ENCODE data around the gene DUOX2. TPM values are rescaled to one million over a fixed set of nuclear protein-coding genes. Genes with fewer than 3 reads are reported as not detected.

The DUOX2 gene
- total and polyA plus RNA-seq, 7 experiments from 2014 or later = 0.49 TPM; not detected in 6

- ChIA-PET CTCF (interaction anchor here (1.0 kb wide), 1 partner anchor 33 kb away, joined by 5 read pairs; no protein-coding TSS in a partner anchor), POLR2A (no interaction called here)
- H3K9me3 Mint-ChIP-seq = no peaks in the 10 kb centered on the region
- ATAC-seq (no peak), DNase-seq (no peak)
- no peak overlapping the region for H3K4me3 Mint-ChIP-seq
- H3K9me3 ChIP-seq (ENCODE audit: control insufficient read depth in 2 of 3, low read length in 3 of 3) = no peaks in the 10 kb centered on the region
- no peak overlapping the region for H3K27ac Mint-ChIP-seq
- peaks cover 0 to 20% (median 4%) of the 10 kb centered on the region in 5 donors for H3K36me3 Mint-ChIP-seq
- no peaks in the 10 kb centered on the region for H3K27me3 Mint-ChIP-seq
- no peaks in the 10 kb centered on the region for H3K36me3 ChIP-seq (ENCODE audit: control insufficient read depth in 2 of 3, insufficient read depth in 3 of 3, low read length in 3 of 3)
- H3K27me3 ChIP-seq (ENCODE audit: control insufficient read depth in 2 of 2, insufficient read depth in 2 of 2, low read length in 2 of 2) = no peaks in the 10 kb centered on the region
- no peak overlapping the region for H3K27ac ChIP-seq (ENCODE audit: low read depth, low read length)
- no peaks in the 10 kb centered on the region for H3K4me1 ChIP-seq (ENCODE audit: control insufficient read depth in 2 of 2, insufficient read depth in 2 of 2, low read length in 2 of 2)
- H3K4me1 Mint-ChIP-seq = peaks cover 0 to 11% (median 8%) of the 10 kb centered on the region in 7 donors
- H3K4me3 ChIP-seq (ENCODE audit: low read length) = no peak overlapping the region
- intact Hi-C loops (cut with micrococcal nuclease) = no loop called here
Measured at GRCh38 chr15:45156744-45157455, 42.9 kb upstream of the DUOX2 start.

GRCh38 chr15:45155739-45156138 is 41.8 kb upstream of the DUOX2 start:
- Histone ChIP-seq H3K4me1 (ENCODE audit: control insufficient read depth in 2 of 2, insufficient read depth in 2 of 2, low read length in 2 of 2) (no peaks in the 10 kb centered on the region), H3K27me3 (ENCODE audit: control insufficient read depth in 2 of 2, insufficient read depth in 2 of 2, low read length in 2 of 2) (no peaks in the 10 kb centered on the region), H3K36me3 (ENCODE audit: control insufficient read depth in 2 of 3, insufficient read depth in 3 of 3, low read length in 3 of 3) (peaks cover 0 to 3% (median 0%) of the 10 kb centered on the region in 3 experiments), H3K4me3 (ENCODE audit: low read length) (no peak overlapping the region), H3K27ac (ENCODE audit: low read depth, low read length) (no peak overlapping the region), H3K9me3 (ENCODE audit: control insufficient read depth in 2 of 3, low read length in 3 of 3) (no peaks in the 10 kb centered on the region)
- CTCF ChIA-PET = interaction anchor here (0.5 kb wide), 1 partner anchor 243 kb away, joined by 3 read pairs; no protein-coding TSS in a partner anchor
- DNase-seq = no peak
- Mint-ChIP-seq H3K9me3 (no peaks in the 10 kb centered on the region), H3K4me3 (no peak overlapping the region), H3K4me1 (peaks cover 0 to 11% (median 8%) of the 10 kb centered on the region in 7 donors), H3K27me3 (no peaks in the 10 kb centered on the region), H3K27ac (no peak overlapping the region), H3K36me3 (peaks cover 0 to 24% (median 3%) of the 10 kb centered on the region in 5 donors)
- intact Hi-C loops (cut with micrococcal nuclease) = no loop called here
- no peak for ATAC-seq
- POLR2A ChIA-PET = no interaction called here

GRCh38 chr15:45151998-45152828 is 38.2 kb upstream of the DUOX2 start:
- Histone ChIP-seq H3K4me1 (ENCODE audit: control insufficient read depth in 2 of 2, insufficient read depth in 2 of 2, low read length in 2 of 2) (no peaks in the 10 kb centered on the region), H3K36me3 (ENCODE audit: control insufficient read depth in 2 of 3, insufficient read depth in 3 of 3, low read length in 3 of 3) (peaks cover 0 to 3% (median 0%) of the 10 kb centered on the region in 3 experiments), H3K9me3 (ENCODE audit: control insufficient read depth in 2 of 3, low read length in 3 of 3) (no peaks in the 10 kb centered on the region), H3K4me3 (ENCODE audit: low read length) (no peak overlapping the region), H3K27ac (ENCODE audit: low read depth, low read length) (no peak overlapping the region), H3K27me3 (ENCODE audit: control insufficient read depth in 2 of 2, insufficient read depth in 2 of 2, low read length in 2 of 2) (no peaks in the 10 kb centered on the region)
- Mint-ChIP-seq H3K9me3 (no peaks in the 10 kb centered on the region), H3K36me3 (peaks cover 0 to 11% (median 0%) of the 10 kb centered on the region in 5 donors), H3K4me1 (peaks cover 0 to 5% (median 0%) of the 10 kb centered on the region in 7 donors), H3K27me3 (no peaks in the 10 kb centered on the region), H3K4me3 (no peak overlapping the region), H3K27ac (peak overlapping the region in 2 of 9 donors; percentile 30 to 56)
- POLR2A ChIA-PET = no interaction called here
- CTCF ChIA-PET = no interaction called here
- DNase-seq = no peak
- intact Hi-C loops (cut with micrococcal nuclease) = no loop called here
- no peak for ATAC-seq

DNA sequence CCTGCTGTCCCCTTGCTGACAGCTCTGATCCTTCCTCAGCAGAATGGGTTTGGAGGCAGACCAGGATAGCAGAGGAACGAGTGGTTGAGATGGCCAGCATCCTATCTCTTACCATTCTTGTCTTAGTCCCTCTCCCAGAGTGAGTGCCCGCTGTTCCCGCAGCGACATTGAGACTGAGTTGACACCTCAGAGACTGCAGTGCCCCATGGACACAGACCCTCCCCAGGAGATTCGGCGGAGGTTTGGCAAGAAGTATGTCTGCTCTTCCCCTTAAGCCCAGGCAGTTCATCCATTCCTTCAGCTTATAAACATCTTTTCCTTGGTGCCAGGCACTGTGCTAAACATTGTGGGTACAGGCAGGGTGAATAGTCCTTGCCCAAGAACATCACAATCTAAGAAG is 37.0 kb upstream of the DUOX2 start:
- peaks cover 0 to 3% (median 0%) of the 10 kb centered on the region in 7 donors for H3K4me1 Mint-ChIP-seq
- ATAC-seq (no peak), DNase-seq (no peak)
- H3K27me3 Mint-ChIP-seq = no peaks in the 10 kb centered on the region
- no peak overlapping the region for H3K4me3 ChIP-seq (ENCODE audit: low read length)
- ChIA-PET POLR2A (no interaction called here), CTCF (no interaction called here)
- H3K27me3 ChIP-seq (ENCODE audit: control insufficient read depth in 2 of 2, insufficient read depth in 2 of 2, low read length in 2 of 2) = no peaks in the 10 kb centered on the region
- H3K4me3 Mint-ChIP-seq = no peak overlapping the region
- H3K27ac Mint-ChIP-seq = peak overlapping the region in 1 of 9 donors; percentile 11
- H3K9me3 Mint-ChIP-seq = no peaks in the 10 kb centered on the region
- H3K27ac ChIP-seq (ENCODE audit: low read depth, low read length) = no peak overlapping the region
- no peaks in the 10 kb centered on the region for H3K9me3 ChIP-seq (ENCODE audit: control insufficient read depth in 2 of 3, low read length in 3 of 3)
- H3K4me1 ChIP-seq (ENCODE audit: control insufficient read depth in 2 of 2, insufficient read depth in 2 of 2, low read length in 2 of 2) = no peaks in the 10 kb centered on the region
- H3K36me3 ChIP-seq (ENCODE audit: control insufficient read depth in 2 of 3, insufficient read depth in 3 of 3, low read length in 3 of 3) = peaks cover 0 to 3% (median 0%) of the 10 kb centered on the region in 3 experiments
- intact Hi-C loops (cut with micrococcal nuclease) = no loop called here
- peaks cover 0 to 11% (median 0%) of the 10 kb centered on the region in 5 donors for H3K36me3 Mint-ChIP-seq

DNA sequence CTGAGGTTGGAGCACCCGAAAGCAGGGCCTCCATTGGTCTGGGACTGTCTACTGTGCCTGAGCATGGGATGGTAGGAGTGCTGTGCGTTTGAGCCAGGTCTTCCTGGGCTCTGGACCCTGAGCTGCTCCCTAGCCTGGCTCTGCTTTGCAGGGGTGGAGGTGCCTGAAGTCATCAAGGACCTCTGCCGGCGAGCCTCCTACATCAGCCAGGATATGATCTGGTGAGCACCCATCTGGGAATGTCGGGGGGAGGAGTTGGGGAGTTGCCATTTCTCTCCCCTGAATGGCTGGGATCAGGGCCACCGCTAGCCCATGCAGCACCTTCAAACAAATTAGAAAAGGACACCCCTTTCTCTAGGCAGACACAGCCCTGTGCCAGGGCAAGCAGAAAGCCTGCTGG is 36.5 kb upstream of the DUOX2 start:
- Histone ChIP-seq H3K9me3 (ENCODE audit: control insufficient read depth in 2 of 3, low read length in 3 of 3) (no peaks in the 10 kb centered on the region), H3K36me3 (ENCODE audit: control insufficient read depth in 2 of 3, insufficient read depth in 3 of 3, low read length in 3 of 3) (peaks cover 0 to 3% (median 0%) of the 10 kb centered on the region in 3 experiments), H3K4me1 (ENCODE audit: control insufficient read depth in 2 of 2, insufficient read depth in 2 of 2, low read length in 2 of 2) (no peaks in the 10 kb centered on the region), H3K27ac (ENCODE audit: low read depth, low read length) (no peak overlapping the region), H3K4me3 (ENCODE audit: low read length) (no peak overlapping the region), H3K27me3 (ENCODE audit: control insufficient read depth in 2 of 2, insufficient read depth in 2 of 2, low read length in 2 of 2) (no peaks in the 10 kb centered on the region)
- ChIA-PET POLR2A (no interaction called here), CTCF (no interaction called here)
- peaks cover 0 to 11% (median 0%) of the 10 kb centered on the region in 5 donors for H3K36me3 Mint-ChIP-seq
- H3K4me3 Mint-ChIP-seq = no peak overlapping the region
- H3K27ac Mint-ChIP-seq = no peak overlapping the region
- H3K27me3 Mint-ChIP-seq = no peaks in the 10 kb centered on the region
- intact Hi-C loops (cut with micrococcal nuclease) = no loop called here
- ATAC-seq (no peak), DNase-seq (no peak)
- peaks cover 0 to 3% (median 0%) of the 10 kb centered on the region in 7 donors for H3K4me1 Mint-ChIP-seq
- H3K9me3 Mint-ChIP-seq = no peaks in the 10 kb centered on the region

GRCh38 chr15:45149060-45149459 is 35.1 kb upstream of the DUOX2 start:
- H3K27me3 Mint-ChIP-seq = no peaks in the 10 kb centered on the region
- H3K27ac ChIP-seq (ENCODE audit: low read depth, low read length) = no peak overlapping the region
- ATAC-seq (no peak), DNase-seq (no peak)
- intact Hi-C loops (cut with micrococcal nuclease) = no loop called here
- H3K9me3 Mint-ChIP-seq = no peaks in the 10 kb centered on the region
- ChIA-PET CTCF (no interaction called here), POLR2A (no interaction called here)
- no peak overlapping the region for H3K27ac Mint-ChIP-seq
- H3K36me3 Mint-ChIP-seq = peaks cover 0 to 11% (median 0%) of the 10 kb centered on the region in 5 donors
- H3K27me3 ChIP-seq (ENCODE audit: control insufficient read depth in 2 of 2, insufficient read depth in 2 of 2, low read length in 2 of 2) = no peaks in the 10 kb centered on the region
- no peaks in the 10 kb centered on the region for H3K9me3 ChIP-seq (ENCODE audit: control insufficient read depth in 2 of 3, low read length in 3 of 3)
- no peak overlapping the region for H3K4me3 Mint-ChIP-seq
- H3K4me1 ChIP-seq (ENCODE audit: control insufficient read depth in 2 of 2, insufficient read depth in 2 of 2, low read length in 2 of 2) = no peaks in the 10 kb centered on the region
- H3K4me3 ChIP-seq (ENCODE audit: low read length) = no peak overlapping the region
- peaks cover 0 to 3% (median 0%) of the 10 kb centered on the region in 3 experiments for H3K36me3 ChIP-seq (ENCODE audit: control insufficient read depth in 2 of 3, insufficient read depth in 3 of 3, low read length in 3 of 3)
- peaks cover 0 to 4% (median 0%) of the 10 kb centered on the region in 7 donors for H3K4me1 Mint-ChIP-seq

Measured in naive thymus-derived CD4-positive, alpha-beta T cell (primary cell).